IMR-90 (cell line): Measurements from ENCODE around the gene MARCKSL1. TPM values are rescaled to one million over a fixed set of nuclear protein-coding genes. Genes with fewer than 3 reads are reported as not detected.
A peak's percentile ranks its signal among the peaks of the same experiment; 100 is the strongest.

ENCODE experiments used
- ATAC-seq: fragments of 200-7000 bp; cut with Tn5 transposase; 2 replicates; pipeline ENCODE4 v1.9.1; 2020; ENCODE audit warnings: low read depth, mild to moderate bottlenecking, moderate library complexity
- BruUV-seq: library from RNA; stranded (reverse); fragments of 400-500 nt; replicated peaks from 2 replicates; lab custom pipeline; 2021; lab: Mats Ljungman, UMichigan
- CTCF ChIA-PET: fragments of 300-600 bp; formaldehyde crosslinking; extraction: SDS; loops from one replicate; lab custom pipeline; 2021; ENCODE audit warnings: antibody characterized with exemption; lab: Yijun Ruan, JAX
- POLR2A ChIA-PET: fragments of 300-600 bp; sonication (Branson Sonifier 250); formaldehyde crosslinking; loops from one replicate; lab custom pipeline; 2022; ENCODE audit warnings: antibody characterized with exemption; ENCODE audit not compliant: unreplicated experiment; lab: Charles Lee
- DNase-seq: peaks from one replicate; pipeline ENCODE4 v3.0.0; 2013
- H2AFZ ChIP-seq: replicated peaks from 2 replicates; pipeline ENCODE3; 2013; ENCODE audit warnings: low read length, mild to moderate bottlenecking; ENCODE audit not compliant: poor library complexity
- H2AK5ac ChIP-seq: 2 replicates; pipeline ENCODE4 v1.6.1; 2013; ENCODE audit warnings: low read depth, low read length, inconsistent platforms
- H2AK9ac ChIP-seq: replicated peaks from 2 replicates; pipeline ENCODE3; 2013; ENCODE audit warnings: mild to moderate bottlenecking, low read depth, low read length, moderate library complexity; ENCODE audit not compliant: poor library complexity
- H2BK120ac ChIP-seq: 2 replicates; pipeline ENCODE4 v1.6.1; 2013; ENCODE audit warnings: low read depth, low read length, inconsistent platforms
- H2BK15ac ChIP-seq: 3 replicates; pipeline ENCODE4 v1.6.1; 2013; ENCODE audit warnings: low read depth, low read length, inconsistent platforms
- H2BK20ac ChIP-seq: 2 replicates; pipeline ENCODE4 v1.6.1; 2013; ENCODE audit warnings: low read depth, mild to moderate bottlenecking, inconsistent platforms, low read length, moderate library complexity
- H2BK5ac ChIP-seq: 2 replicates; pipeline ENCODE4 v1.6.1; 2013; ENCODE audit warnings: mild to moderate bottlenecking, low read depth, low read length, inconsistent platforms; ENCODE audit not compliant: poor library complexity, severe bottlenecking
- H3K14ac ChIP-seq: replicated peaks from 2 replicates; pipeline ENCODE4 v1.6.1; 2013; ENCODE audit warnings: low read depth, low read length, inconsistent platforms
- H3K18ac ChIP-seq: 2 replicates; pipeline ENCODE4 v1.6.1; 2013; ENCODE audit warnings: low read depth, low read length, control low read depth
- H3K23ac ChIP-seq: 2 replicates; pipeline ENCODE4 v1.6.1; 2013; ENCODE audit warnings: low read depth, low read length, inconsistent platforms
- H3K27ac ChIP-seq: 2 replicates; pipeline ENCODE4 v1.5.1; 2013; ENCODE audit warnings: mild to moderate bottlenecking, control low read depth, low read length; ENCODE audit not compliant: insufficient read depth
- H3K27me3 ChIP-seq: 2 replicates; pipeline ENCODE4 v1.6.1; 2013; ENCODE audit warnings: low read length; ENCODE audit not compliant: control insufficient read depth, insufficient read depth
- H3K36me3 ChIP-seq: 2 replicates; pipeline ENCODE4 v1.6.1; 2013; ENCODE audit warnings: low read length, mixed read lengths; ENCODE audit not compliant: control insufficient read depth, insufficient read depth
- H3K4ac ChIP-seq: 2 replicates; pipeline ENCODE4 v1.6.1; 2013; ENCODE audit warnings: low read depth, low read length, inconsistent platforms
- H3K4me1 ChIP-seq: 2 replicates; pipeline ENCODE4 v1.6.1; 2013; ENCODE audit warnings: low read length, mixed read lengths; ENCODE audit not compliant: control insufficient read depth, insufficient read depth
- H3K4me2 ChIP-seq: 2 replicates; pipeline ENCODE4 v1.6.1; 2013; ENCODE audit warnings: low read depth, mild to moderate bottlenecking, control low read depth, low read length, moderate library complexity
- H3K4me3 ChIP-seq: 2 replicates; pipeline ENCODE4 v1.5.1; 2013; ENCODE audit warnings: low read depth, mild to moderate bottlenecking, control low read depth, low read length, moderate library complexity; ENCODE audit not compliant: insufficient read depth
- H3K56ac ChIP-seq: 2 replicates; pipeline ENCODE4 v1.6.1; 2013; ENCODE audit warnings: low read length, inconsistent platforms; ENCODE audit not compliant: insufficient read depth; ENCODE audit errors: extremely low read depth
- H3K79me1 ChIP-seq, 2 experiments: 2 replicates each; pipeline ENCODE4 v1.6.1; 2013; ENCODE audit warnings: low read length in 2 of 2, inconsistent platforms in 1 of 2, low read depth in 1 of 2
- H3K9ac ChIP-seq: 2 replicates; pipeline ENCODE4 v1.6.1; 2013; ENCODE audit warnings: low read depth, low read length, control low read depth
- H3K9me1 ChIP-seq: 2 replicates; pipeline ENCODE4 v1.6.1; 2013; ENCODE audit warnings: low read length, inconsistent platforms; ENCODE audit not compliant: insufficient read depth
- H3K9me3 ChIP-seq: 2 replicates; pipeline ENCODE4 v1.6.1; 2013; ENCODE audit warnings: low read length; ENCODE audit not compliant: control insufficient read depth, insufficient read depth
- H4K20me1 ChIP-seq: 2 replicates; pipeline ENCODE4 v1.6.1; 2013; ENCODE audit warnings: low read length, inconsistent platforms; ENCODE audit not compliant: insufficient read depth
- H4K5ac ChIP-seq: 2 replicates; pipeline ENCODE4 v1.6.1; 2013; ENCODE audit warnings: mild to moderate bottlenecking, low read depth, low read length, control low read depth
- H4K8ac ChIP-seq, 2 experiments: 2 replicates each; pipeline ENCODE4 v1.6.1; 2013; ENCODE audit warnings: low read depth in 2 of 2, low read length in 2 of 2, control low read depth in 1 of 2, inconsistent platforms in 1 of 2
- H4K91ac ChIP-seq: 2 replicates; pipeline ENCODE4 v1.6.1; 2013; ENCODE audit warnings: low read depth, low read length, inconsistent platforms; ENCODE audit not compliant: insufficient read depth
- FOS ChIP-seq: fragments of 150-350 bp; IDR thresholded peaks from 2 replicates; pipeline ENCODE4 v1.6.1; 2016; ENCODE audit warnings: low read depth, low read length
- POLR2A ChIP-seq: IDR thresholded peaks from 2 replicates; pipeline ENCODE4 v1.6.1; 2012; ENCODE audit warnings: mild to moderate bottlenecking, low read depth, low read length
- SMC3 ChIP-seq: fragments of 150-350 bp; IDR thresholded peaks from 2 replicates; pipeline ENCODE4 v1.6.1; 2016; ENCODE audit warnings: low read depth, mild to moderate bottlenecking, antibody characterized with exemption, low read length, moderate library complexity
- WGBS, 2 experiments: methylation state at CpG; one replicate each; pipeline versions ENCODE4 v1.1.5 to v1.1.7; 2013; ENCODE audit warnings: missing lambda C conversion rate in 2 of 2; ENCODE audit not compliant: insufficient read length in 1 of 2; ENCODE audit errors: extremely low coverage in 2 of 2; 5-methylcytosine and 5-hydroxymethylcytosine counted together
- dilution Hi-C: fragments of 300-500 bp; cut with HindIII; formaldehyde crosslinking; loops from one replicate; pipeline ENCODE4 v1.14.3; 2018; ENCODE audit warnings: low sequenced_read_pairs; ENCODE audit not compliant: unreplicated experiment
- in situ Hi-C: fragments of 300-500 bp; cut with MboI; formaldehyde crosslinking; loops from 3 replicates; pipeline ENCODE4 v1.14.3; 2019; ENCODE audit warnings: low sequenced_read_pairs, inconsistent platforms, mixed read lengths
- intact Hi-C: fragments of 100-400 bp; cut with micrococcal nuclease; formaldehyde crosslinking; loops from 2 replicates; pipeline ENCODE4 v1.10.0; 2022
- polyA plus RNA-seq, 3 experiments: library from polyadenylated mRNA; depleted of rRNA; stranded (reverse); fragments of >200 nt; gene quantifications; 2 replicates each; pipeline ENCODE4 v1.2.3, GENCODE V29; 2012; ENCODE audit warnings: low replicate concordance in 1 of 3
- total RNA-seq: library from RNA; depleted of rRNA; stranded (reverse); fragments of >200 nt; gene quantifications from 2 replicates; pipeline ENCODE4 v1.2.3, GENCODE V29; 2012

MARCKSL1 gene
- total and polyA plus RNA-seq, 2 of the 4 experiments (the other 2 are of a cell fraction), result 37.5 to 218 TPM

DNA sequence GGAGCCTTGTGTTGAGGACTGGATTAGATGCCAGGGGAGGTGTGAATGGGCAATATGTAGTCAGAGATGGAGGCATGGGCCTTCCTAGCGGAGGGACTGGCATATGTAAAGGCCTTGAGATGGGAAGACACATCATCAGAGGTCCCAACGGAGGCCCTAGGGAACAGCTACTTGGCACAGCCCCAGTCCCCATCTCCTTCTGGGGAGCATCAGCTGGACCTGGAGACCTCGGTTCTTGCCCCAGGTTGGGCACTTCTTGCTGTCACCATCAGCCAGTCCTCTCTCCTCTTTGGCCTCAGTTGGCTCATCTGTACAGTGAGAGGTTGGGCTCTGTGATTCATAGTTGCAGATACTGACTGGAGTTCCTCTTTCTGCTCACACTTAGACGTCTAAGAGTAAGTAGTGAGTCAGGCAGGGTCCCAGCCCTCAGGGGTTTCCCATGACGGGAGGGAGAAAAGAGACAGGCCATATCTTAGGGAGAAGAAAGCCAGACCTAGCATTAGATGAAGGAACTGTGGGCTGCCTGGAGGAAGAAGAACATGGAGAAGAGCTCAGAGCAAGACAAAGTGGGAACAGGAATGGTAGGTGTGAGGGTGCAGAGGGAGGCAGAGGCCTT is 3.4 kb upstream of the MARCKSL1 start:
- no peak overlapping the region for H3K4ac ChIP-seq
- no peak overlapping the region for H3K4me2 ChIP-seq
- WGBS, 2 experiments, result 58% methylated on average over 2 of the region's 5 CpGs; no CpG with 5 or more reads in 1 of the 2 experiments
- H3K4me1 ChIP-seq, result peaks cover 5% of the 10 kb centered on the region
- TF ChIP-seq POLR2A (no peak), SMC3 (peak; percentile 7; the same call in 1 of the 2 replicates), FOS (peak; percentile 72)
- in situ Hi-C loops (no loop called here), dilution Hi-C loops (no loop called here), intact Hi-C loops (loop anchor here (5.0 kb wide), 1 partner anchor 53 kb away; the partner anchor contains the start of gene BSDC1)
- H3K9me3 ChIP-seq, result no peaks in the 10 kb centered on the region
- no peak overlapping the region for H3K18ac ChIP-seq
- POLR2A ChIA-PET, result no interaction called here
- H2BK20ac ChIP-seq, result no peak overlapping the region
- no peak overlapping the region for H3K9ac ChIP-seq
- H3K14ac ChIP-seq, result no peak overlapping the region
- CTCF ChIA-PET, result interaction anchor here (0.6 kb wide), 1 partner anchor 15 kb away, joined by 4 read pairs; no protein-coding TSS in a partner anchor
- H2BK120ac ChIP-seq, result no peak overlapping the region
- H3K23ac ChIP-seq, result 0 out of 2 replicates have a peak overlapping the region, but pooled peaks have one; percentile 46
- H3K56ac ChIP-seq, result no peak overlapping the region
- H4K91ac ChIP-seq, result no peak overlapping the region
- no peak overlapping the region for H2AFZ ChIP-seq
- BruUV-seq, result no TSS peak
- ATAC-seq (no peak), DNase-seq (peak; percentile 86)
- no peak overlapping the region for H3K4me3 ChIP-seq
- no peak overlapping the region for H4K8ac ChIP-seq
- no peak overlapping the region for H4K5ac ChIP-seq
- no peak overlapping the region; the same call in 1 of the 2 replicates for H2AK5ac ChIP-seq
- H4K20me1 ChIP-seq, result peaks cover 9% of the 10 kb centered on the region
- peaks cover 1 to 11% of the 10 kb centered on the region in 2 experiments; a peak in 3 of 4 replicates for H3K79me1 ChIP-seq
- H3K36me3 ChIP-seq, result peaks cover 2% of the 10 kb centered on the region; the same call in 1 of the 2 replicates
- H3K27ac ChIP-seq, result no peak overlapping the region
- peak overlapping the region; percentile 69 for H2AK9ac ChIP-seq
- H3K9me1 ChIP-seq, result no peaks in the 10 kb centered on the region; the same call in 1 of the 2 replicates
- H3K27me3 ChIP-seq, result no peaks in the 10 kb centered on the region
- H2BK5ac ChIP-seq, result no peak overlapping the region
- H2BK15ac ChIP-seq, result no peak overlapping the region
